SK-N-SH (cell line): Measurements from ENCODE around the gene LYPD5. TPM values are rescaled to one million over a fixed set of nuclear protein-coding genes. Genes with fewer than 3 reads are reported as not detected.

Source experiments
- CTCF ChIA-PET: fragments of 300-600, 350-600 bp; formaldehyde crosslinking; extraction: SDS; loops from one replicate; lab custom pipeline; 2021; lab: Yijun Ruan, JAX
- POLR2A ChIA-PET: fragments of 350-600 bp; sonication (Branson Sonifier 250); formaldehyde crosslinking; extraction: SDS; loops from one replicate; lab custom pipeline; 2020; ENCODE audit warnings: antibody characterized with exemption, inconsistent platforms; lab: Yijun Ruan, JAX
- DNase-seq: peaks from one replicate; pipeline ENCODE4 v3.0.0; 2012
- H2AFZ ChIP-seq: fragments of 200-600 bp; sonication (generic); 2 replicates; pipeline ENCODE4 v1.8.1; 2016; ENCODE audit warnings: antibody characterized with exemption, mild to moderate bottlenecking, low read depth
- H3F3A ChIP-seq: fragments of 200-600 bp; sonication (generic); replicated peaks from 2 replicates; pipeline ENCODE3; 2016; ENCODE audit warnings: antibody characterized with exemption, mild to moderate bottlenecking; ENCODE audit not compliant: insufficient read depth
- H3K27ac ChIP-seq, 2 experiments: fragments of 200-500 bp in 1 of 2; fragments of 200-600 bp in 1 of 2; sonication (Bioruptor generic) in 1 of 2; sonication (generic), shearing (Covaris generic) in 1 of 2; 2 replicates each; pipeline versions ENCODE4 v1.5.1 to v1.6.1; 2014 to 2016; ENCODE audit warnings: low read depth in 2 of 2, inconsistent platforms in 1 of 2, low read length in 1 of 2, mild to moderate bottlenecking in 1 of 2, mixed read lengths in 1 of 2
- H3K27me3 ChIP-seq: fragments of 200-600 bp; sonication (generic), shearing (Covaris generic); 2 replicates; pipeline ENCODE4 v1.6.1; 2016; ENCODE audit warnings: mixed run types; ENCODE audit not compliant: insufficient read depth
- H3K36me3 ChIP-seq, 2 experiments: fragments of 200-500 bp in 1 of 2; fragments of 200-600 bp in 1 of 2; sonication (Bioruptor generic) in 1 of 2; sonication (generic) in 1 of 2; replicated peaks in 1 of 2; 2 replicates each; pipeline versions ENCODE3 to v1.5.1; 2014 to 2016; ENCODE audit warnings: low read length in 1 of 2, mild to moderate bottlenecking in 1 of 2; ENCODE audit not compliant: insufficient read depth in 2 of 2, control insufficient read depth in 1 of 2
- H3K4me1 ChIP-seq, 2 experiments: fragments of 200-500 bp in 1 of 2; fragments of 200-600 bp in 1 of 2; sonication (Bioruptor generic) in 1 of 2; sonication (generic), shearing (Covaris generic) in 1 of 2; 2 replicates each; pipeline versions ENCODE4 v1.5.1 to v1.6.1; 2014 to 2016; ENCODE audit warnings: low read depth in 1 of 2, low read length in 1 of 2, mixed run types in 1 of 2; ENCODE audit not compliant: insufficient read depth in 2 of 2, control insufficient read depth in 1 of 2
- H3K4me2 ChIP-seq: fragments of 200-600 bp; sonication (generic), shearing (Covaris generic); 2 replicates; pipeline ENCODE4 v1.6.1; 2017; ENCODE audit warnings: mixed run types
- H3K4me3 ChIP-seq, 2 experiments: fragments of 200-500 bp in 1 of 2; fragments of 200-600 bp in 1 of 2; sonication (Bioruptor generic) in 1 of 2; sonication (generic), shearing (Covaris generic) in 1 of 2; 2 replicates each; pipeline versions ENCODE4 v1.5.1 to v1.8.1; 2014 to 2016; ENCODE audit warnings: low read depth in 2 of 2, inconsistent platforms in 1 of 2, low read length in 1 of 2, mild to moderate bottlenecking in 1 of 2, mixed read lengths in 1 of 2, moderate library complexity in 1 of 2
- H3K79me2 ChIP-seq: fragments of 200-600 bp; sonication (generic); 2 replicates; pipeline ENCODE4 v1.8.1; 2017; ENCODE audit warnings: mild to moderate bottlenecking; ENCODE audit not compliant: insufficient read depth
- H3K9ac ChIP-seq: fragments of 200-600 bp; sonication (generic); 2 replicates; pipeline ENCODE4 v1.6.1; 2017; ENCODE audit warnings: mixed run types
- H3K9me2 ChIP-seq: fragments of 200-600 bp; sonication (generic); 2 replicates; pipeline ENCODE4 v1.6.1; 2017; ENCODE audit warnings: mixed run types
- H3K9me3 ChIP-seq: fragments of 200-600 bp; sonication (generic); 2 replicates; pipeline ENCODE4 v1.6.1; 2017; ENCODE audit warnings: mixed run types, mild to moderate bottlenecking, moderate library complexity
- H4K20me1 ChIP-seq: fragments of 200-600 bp; sonication (generic); 2 replicates; pipeline ENCODE4 v1.6.1; 2017; ENCODE audit warnings: mild to moderate bottlenecking, mixed run types; ENCODE audit not compliant: insufficient read depth
- CHD2 ChIP-seq: fragments of 150-350 bp; IDR thresholded peaks from 2 replicates; pipeline ENCODE4 v1.6.1; 2018; ENCODE audit warnings: low read length; ENCODE audit not compliant: partially characterized antibody
- CTCF ChIP-seq: fragments of 200-600 bp; sonication (generic); IDR thresholded peaks from 2 replicates; pipeline ENCODE4 v1.6.1; 2017; ENCODE audit warnings: antibody characterized with exemption, mild to moderate bottlenecking, moderate library complexity
- ELF1 ChIP-seq: IDR thresholded peaks from 2 replicates; pipeline ENCODE4 v1.4.0; 2012
- EZH2phosphoT487 ChIP-seq: fragments of 200-600 bp; sonication (generic); IDR thresholded peaks from 2 replicates; pipeline ENCODE4 v1.6.1; 2017; ENCODE audit warnings: low read depth, mixed run types, mild to moderate bottlenecking, antibody characterized with exemption, moderate library complexity, borderline replicate concordance
- FOSL2 ChIP-seq: IDR thresholded peaks from 2 replicates; pipeline ENCODE4 v1.4.0; 2012; ENCODE audit warnings: low read depth, mild to moderate bottlenecking, moderate library complexity, borderline replicate concordance
- GABPA ChIP-seq: IDR thresholded peaks from 2 replicates; pipeline ENCODE4 v1.4.0; 2012; ENCODE audit warnings: low read depth, mild to moderate bottlenecking
- GATA2 ChIP-seq: sonication (generic); formaldehyde crosslinking; IDR thresholded peaks from 2 replicates; pipeline ENCODE4 v1.5.0; 2020; ENCODE audit warnings: mild to moderate bottlenecking, missing genetic modification reagents
- IRF3 ChIP-seq: fragments of 150-350 bp; IDR thresholded peaks from 2 replicates; pipeline ENCODE4 v1.6.1; 2016; ENCODE audit warnings: mild to moderate bottlenecking, low read depth, low read length
- JUND ChIP-seq: IDR thresholded peaks from 2 replicates; pipeline ENCODE4 v1.4.0; 2012
- MAX ChIP-seq: IDR thresholded peaks from 2 replicates; pipeline ENCODE4 v1.4.0; 2012; ENCODE audit warnings: low read depth
- MEF2A ChIP-seq: IDR thresholded peaks from 2 replicates; pipeline ENCODE4 v1.4.0; 2012; ENCODE audit warnings: low read depth, borderline replicate concordance
- NFIC ChIP-seq: IDR thresholded peaks from 2 replicates; pipeline ENCODE4 v1.4.0; 2012; ENCODE audit warnings: borderline replicate concordance
- POLR2AphosphoS5 ChIP-seq: IDR thresholded peaks from 2 replicates; pipeline ENCODE4 v1.6.1; 2012; ENCODE audit warnings: low read depth, low read length
- RCOR1 ChIP-seq: fragments of 150-350 bp; IDR thresholded peaks from 2 replicates; pipeline ENCODE4 v1.6.1; 2017; ENCODE audit warnings: antibody characterized with exemption, low read length
- REST ChIP-seq: IDR thresholded peaks from 2 replicates; pipeline ENCODE4 v1.6.1; 2012; ENCODE audit warnings: mild to moderate bottlenecking, low read depth, low read length, moderate library complexity
- SIN3A ChIP-seq: IDR thresholded peaks from 2 replicates; pipeline ENCODE4 v1.6.1; 2012; ENCODE audit warnings: low read depth, mild to moderate bottlenecking, low read length, moderate library complexity, borderline replicate concordance
- SMC3 ChIP-seq: IDR thresholded peaks from 2 replicates; pipeline ENCODE4 v1.6.1; 2012; ENCODE audit warnings: low read depth, low read length, improper control_type of control experiment
- TCF12 ChIP-seq: IDR thresholded peaks from 2 replicates; pipeline ENCODE4 v1.4.0; 2012
- USF1 ChIP-seq: IDR thresholded peaks from 2 replicates; pipeline ENCODE4 v1.4.0; 2012; ENCODE audit warnings: low read depth, borderline replicate concordance
- USF2 ChIP-seq: fragments of 150-350 bp; IDR thresholded peaks from 2 replicates; pipeline ENCODE4 v1.6.1; 2017; ENCODE audit warnings: antibody characterized with exemption, low read length, low read depth, borderline replicate concordance
- YY1 ChIP-seq: IDR thresholded peaks from 2 replicates; pipeline ENCODE4 v1.4.0; 2012; ENCODE audit warnings: low read depth, mild to moderate bottlenecking
- WGBS: methylation state at CpG from one replicate; pipeline ENCODE4 v1.1.6; 2017; ENCODE audit warnings: low lambda C conversion rate; 5-methylcytosine and 5-hydroxymethylcytosine counted together
- polyA plus RNA-seq, 3 experiments: library from polyadenylated mRNA; depleted of rRNA; stranded (reverse); fragments of >200 nt; gene quantifications; 2 replicates each; pipeline ENCODE4 v1.2.3, GENCODE V29; 2012

LYPD5 gene
- polyA plus RNA-seq, 1 of the 3 experiments (the other 2 are of a cell fraction) = 0.13 TPM

- TF ChIP-seq MEF2A (no peak), YY1 (peak; percentile 65; the same call in 1 of the 2 replicates)
These were observed 17.1 kb downstream of the LYPD5 start (continued) for GRCh38 chr19:43784981-43785808.

- ChIA-PET CTCF (interaction anchor here (0.6 to 5.2 kb wide), 31 partner anchors 9 to 229 kb away, joined by 3 to 79 read pairs (median 5); partner anchors contain the start of genes LYPD5 and SMG9), POLR2A (interaction anchor here (0.6 kb wide), 1 partner anchor 47 kb away, joined by 3 read pairs; no protein-coding TSS in a partner anchor)
- Histone ChIP-seq H3K79me2 (no peaks in the 10 kb centered on the region), H4K20me1 (no peaks in the 10 kb centered on the region), H3K4me3 (no peak overlapping the region), H3K4me2 (peak overlapping the region; percentile 71), H3K9me2 (no peaks in the 10 kb centered on the region), H3K36me3 (no peaks in the 10 kb centered on the region), H3K4me1 (peaks cover 3 to 20% of the 10 kb centered on the region in 2 experiments; a peak in 3 of 4 replicates), H3K27me3 (no peaks in the 10 kb centered on the region), H3K9ac (no peak overlapping the region), H3F3A (peaks cover 8% of the 10 kb centered on the region), H3K9me3 (no peaks in the 10 kb centered on the region), H3K27ac (peak overlapping the region in 1 of 2 experiments; percentile 60; a peak in 2 of 4 replicates), H2AFZ (no peak overlapping the region)
- DNase-seq = no peak
- WGBS = 41% methylated on average over 4 of the region's 4 CpGs
- TF ChIP-seq MAX = no peak; the same call in 1 of the 2 replicates
- TF ChIP-seq ELF1 = no peak
- peak; percentile 77 for TF ChIP-seq TCF12
- no peak for TF ChIP-seq GATA2 (CRISPR knock-in tag)
- TF ChIP-seq SMC3 = no peak
- no peak for TF ChIP-seq GABPA
- no peak for TF ChIP-seq EZH2phosphoT487
- no peak for TF ChIP-seq CHD2
- TF ChIP-seq USF2 = no peak
- TF ChIP-seq USF1 = no peak
- no peak for TF ChIP-seq RCOR1
- TF ChIP-seq IRF3 = no peak
- peak; percentile 96 for TF ChIP-seq JUND
- peak; percentile 44; the same call in 1 of the 2 replicates for TF ChIP-seq POLR2AphosphoS5
- TF ChIP-seq REST = no peak
- no peak for TF ChIP-seq SIN3A
- no peak for TF ChIP-seq CTCF
- TF ChIP-seq FOSL2 = peak; percentile 99
- peak; percentile 63 for TF ChIP-seq NFIC
- no peak for TF ChIP-seq YY1
These were observed 17.8 kb downstream of the LYPD5 start for GRCh38 chr19:43784241-43784980.
